ENCODE measurements around the gene GGCX. TPM values are rescaled to one million over a fixed set of nuclear protein-coding genes. Genes with fewer than 3 reads are reported as not detected.

The GGCX gene
- total and polyA plus RNA-seq, 9 of the 15 experiments (the other 6 are each of a cell fraction or from before 2014, with no cell fraction given) = 14.4 to 47.1 (median 28.1) TPM

DNA sequence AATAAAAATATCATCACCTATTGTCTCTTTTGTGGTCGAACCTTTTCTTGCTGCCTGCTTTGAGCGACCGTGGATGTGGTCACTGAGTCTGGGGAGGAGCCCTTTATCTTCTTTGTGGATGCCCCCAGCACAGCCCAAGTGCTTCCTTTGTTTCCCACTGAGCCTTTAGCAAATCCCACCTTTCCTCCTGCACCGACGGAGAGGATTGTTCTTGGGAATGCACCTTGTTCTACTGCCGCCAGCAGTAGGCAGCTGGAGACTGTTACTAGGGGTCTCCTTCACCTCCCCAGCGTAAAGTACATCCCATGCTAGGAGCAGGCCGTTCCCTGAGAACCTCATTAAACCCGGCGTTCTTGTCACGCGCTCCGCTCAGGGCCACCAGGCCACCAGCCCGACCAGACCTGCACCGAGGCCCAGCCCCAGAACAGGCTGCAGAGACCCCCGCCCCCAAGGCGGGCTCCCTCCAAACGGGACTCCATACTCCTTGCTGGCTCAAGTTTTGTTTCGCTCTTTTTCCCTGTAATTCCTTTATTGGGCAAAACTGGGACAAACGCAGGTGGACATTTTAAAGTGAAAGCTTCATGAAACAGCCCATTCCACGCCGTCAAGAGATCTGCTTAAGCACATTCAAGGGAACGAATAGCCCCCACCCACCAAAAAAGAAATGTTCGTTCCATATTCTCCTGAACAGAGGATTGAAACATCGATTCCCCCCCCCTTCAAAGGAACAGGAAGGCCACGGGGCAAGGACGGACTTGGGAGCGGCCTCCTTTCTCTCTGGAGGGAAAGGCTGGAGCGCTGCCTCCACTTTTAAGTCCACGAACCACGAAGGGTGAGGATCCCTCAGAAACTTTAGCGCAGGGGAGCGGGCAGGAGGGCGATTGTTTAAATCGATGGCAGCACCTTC is 23.4 kb downstream of the GGCX start (continued):
- TF ChIP-seq, protein P1, sequence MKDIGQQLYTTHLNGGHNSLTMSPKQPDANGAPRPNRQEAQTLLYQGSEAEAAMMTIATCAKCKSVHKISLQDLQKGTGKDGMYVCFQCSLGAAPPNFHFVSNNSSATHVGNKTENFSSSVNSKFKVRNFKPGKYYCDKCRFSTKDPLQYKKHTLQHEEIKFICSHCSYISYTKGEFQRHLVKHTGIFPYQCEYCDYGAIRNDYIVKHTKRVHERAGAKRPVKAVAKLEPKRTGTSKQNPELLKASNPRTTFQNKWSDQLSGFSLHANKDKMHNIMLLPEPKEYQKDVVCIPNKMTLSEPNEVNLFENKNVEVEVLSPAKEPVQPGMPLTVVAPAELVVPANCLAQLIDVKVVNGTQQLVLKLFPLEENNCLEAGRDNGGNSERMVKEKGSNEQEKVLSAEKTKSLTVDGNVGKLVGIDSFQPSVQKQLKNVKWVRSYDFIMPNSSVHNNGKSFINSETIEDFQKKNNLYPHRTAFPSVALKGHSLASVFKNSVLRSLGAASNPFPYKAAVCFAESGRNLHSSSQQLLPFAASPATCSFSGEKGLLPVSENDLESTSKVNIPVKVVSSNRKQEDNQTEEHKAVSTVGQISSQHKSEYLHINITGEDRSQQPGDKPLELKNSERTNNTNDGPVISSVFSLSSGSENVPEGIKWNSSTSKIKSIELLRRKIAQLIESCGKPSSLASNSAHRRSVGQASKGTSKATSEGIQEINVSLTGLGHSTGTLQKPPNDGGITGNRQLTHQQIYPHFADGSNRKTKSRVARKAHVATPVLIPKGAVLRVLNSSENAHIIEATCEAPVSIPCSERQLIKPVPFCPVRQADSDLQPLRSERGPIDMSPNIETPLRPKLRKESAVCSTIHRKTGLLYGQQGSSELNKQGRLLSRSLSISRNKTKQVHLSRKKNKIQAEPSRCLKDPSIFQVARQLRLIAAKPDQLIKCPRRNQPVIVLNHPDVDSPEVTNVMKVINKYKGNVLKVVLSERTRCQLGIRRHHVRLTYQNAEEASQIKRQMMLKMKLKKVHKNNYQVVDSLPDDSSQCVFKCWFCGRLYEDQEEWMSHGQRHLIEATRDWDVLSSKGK (CRISPR knock-in tag; IDR thresholded peaks at IDR 0.05) = no peak
- TF ChIP-seq NONO (IDR thresholded peaks at IDR 0.05; ENCODE audit: low read depth in 2 of 2, low read length in 1 of 2) = no peak
- 0 out of 2 replicates have a peak, but pooled peaks have one; percentile 28 for TF ChIP-seq CXXC5 (CRISPR knock-in tag; IDR thresholded peaks at IDR 0.05)
- TF ChIP-seq, protein P2, sequence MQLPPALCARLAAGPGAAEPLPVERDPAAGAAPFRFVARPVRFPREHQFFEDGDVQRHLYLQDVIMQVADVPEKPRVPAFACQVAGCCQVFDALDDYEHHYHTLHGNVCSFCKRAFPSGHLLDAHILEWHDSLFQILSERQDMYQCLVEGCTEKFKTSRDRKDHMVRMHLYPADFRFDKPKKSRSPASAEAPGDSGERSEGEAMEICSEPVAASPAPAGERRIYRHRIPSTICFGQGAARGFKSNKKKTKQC (CRISPR knock-in tag; IDR thresholded peaks at IDR 0.05) = no peak
- no peak for TF ChIP-seq TCF7 (IDR thresholded peaks at IDR 0.05; ENCODE audit: borderline replicate concordance)
- TF ChIP-seq DIDO1 (tag; IDR thresholded peaks at IDR 0.05; ENCODE audit: low read depth) = no peak
- TF ChIP-seq TEAD1 (CRISPR knock-in tag; IDR thresholded peaks at IDR 0.05) = 0 out of 4 replicates have a peak, but pooled peaks of 1 of the 2 experiments have one; percentile 23
- TF ChIP-seq SNIP1 (IDR thresholded peaks at IDR 0.05; ENCODE audit: low read depth) = no peak
- TF ChIP-seq FUS (optimal IDR thresholded peaks at IDR 0.05; ENCODE audit: low read depth, low read length) = no peak
- peak; percentile 44; the same call in 1 of the 2 replicates for TF ChIP-seq L3MBTL2 (IDR thresholded peaks at IDR 0.05)
- no peak for TF ChIP-seq POLR2H (tag; IDR thresholded peaks at IDR 0.05; ENCODE audit: low read depth)
- TF ChIP-seq SRF (CRISPR knock-in tag; IDR thresholded peaks at IDR 0.05) = no peak
- no peak for TF ChIP-seq U2AF1 (optimal IDR thresholded peaks at IDR 0.05; ENCODE audit: low read depth, low read length)
- TF ChIP-seq BDP1 (IDR thresholded peaks at IDR 0.05; ENCODE audit: insufficient read depth, insufficient read length) = no peak
- no peak for TF ChIP-seq ESRRB (CRISPR knock-in tag; IDR thresholded peaks at IDR 0.05; ENCODE audit: borderline replicate concordance)
- no peak for TF ChIP-seq NR4A1 (CRISPR knock-in tag; IDR thresholded peaks at IDR 0.05)
- 0 out of 2 replicates have a peak, but pooled peaks have one; percentile 63 for TF ChIP-seq NR4A1 (tag; IDR thresholded peaks at IDR 0.05)
- TF ChIP-seq WHSC1 (IDR thresholded peaks at IDR 0.05; ENCODE audit: low read length) = peak; percentile 70
- TF ChIP-seq ZKSCAN1 (IDR thresholded peaks at IDR 0.05; ENCODE audit: low read depth, low read length) = no peak
- TF ChIP-seq, protein P3, sequence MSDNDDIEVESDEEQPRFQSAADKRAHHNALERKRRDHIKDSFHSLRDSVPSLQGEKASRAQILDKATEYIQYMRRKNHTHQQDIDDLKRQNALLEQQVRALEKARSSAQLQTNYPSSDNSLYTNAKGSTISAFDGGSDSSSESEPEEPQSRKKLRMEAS (CRISPR knock-in tag; IDR thresholded peaks at IDR 0.05) = no peak
- TF ChIP-seq ZFP1 (CRISPR knock-in tag; IDR thresholded peaks at IDR 0.05) = no peak
- TF ChIP-seq RB1 (IDR thresholded peaks at IDR 0.05; ENCODE audit: low read depth) = peak; percentile 19; the same call in 1 of the 2 replicates
- TF ChIP-seq HDAC1 (IDR thresholded peaks at IDR 0.05) = 0 out of 4 replicates have a peak, but pooled peaks of 1 of the 2 experiments have one; percentile 15
- no peak for TF ChIP-seq EWSR1 (IDR thresholded peaks at IDR 0.05; ENCODE audit: borderline replicate concordance, low read depth, partially characterized antibody)
- TF ChIP-seq RBM15 (IDR thresholded peaks at IDR 0.05; ENCODE audit: insufficient read depth, low read length) = no peak

Measured in K562 (cell line).